ENCODE results near the gene CADM4. TPM values are rescaled to one million over a fixed set of nuclear protein-coding genes. Genes with fewer than 3 reads are reported as not detected.

Gene CADM4
- total RNA-seq, 1 experiment from 2014 or later = 17.5 TPM

DNA sequence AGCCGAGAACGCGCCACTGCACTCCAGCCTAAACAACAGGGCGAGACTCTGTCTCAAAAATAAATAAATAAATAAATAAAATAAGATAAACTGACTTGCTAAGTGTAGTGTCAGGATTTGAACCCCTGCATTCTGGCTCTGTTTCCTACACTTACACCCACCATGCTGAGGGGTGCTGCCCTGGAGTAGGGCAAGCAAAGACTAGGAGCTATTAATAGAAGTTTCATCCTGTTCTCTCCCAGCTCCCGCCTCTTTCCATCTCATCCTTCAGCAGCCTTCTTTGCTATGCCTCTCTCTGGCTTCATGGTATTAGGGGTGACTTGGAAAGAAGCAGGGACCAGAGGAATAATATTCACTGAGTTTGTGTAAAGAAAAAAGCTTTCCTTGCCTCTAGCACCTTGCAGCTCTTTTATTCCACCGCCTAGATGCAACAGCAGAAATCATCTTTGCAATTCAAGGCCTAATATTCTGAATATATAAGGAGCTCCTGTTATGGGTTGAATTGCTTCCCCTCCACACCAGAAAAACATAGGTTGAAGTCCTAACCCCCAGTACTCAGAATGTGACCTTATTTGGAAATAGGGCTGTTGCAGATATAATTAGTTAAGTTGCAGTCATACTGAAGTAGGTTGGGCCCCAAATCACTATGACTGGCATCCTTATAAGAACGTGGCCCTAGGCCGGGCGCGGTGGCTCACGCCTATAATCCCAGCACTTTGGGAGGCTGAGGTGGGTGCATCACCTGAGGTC lies 39.0 kb upstream of the CADM4 start:
- intact Hi-C loops (cut with micrococcal nuclease; ENCODE audit: unreplicated experiment) = no loop called here
- Mint-ChIP-seq H3K9me3 (ENCODE audit: low read depth, unreplicated experiment) (no peaks in the 10 kb centered on the region), H3K27ac (ENCODE audit: unreplicated experiment) (no peak overlapping the region)

DNA sequence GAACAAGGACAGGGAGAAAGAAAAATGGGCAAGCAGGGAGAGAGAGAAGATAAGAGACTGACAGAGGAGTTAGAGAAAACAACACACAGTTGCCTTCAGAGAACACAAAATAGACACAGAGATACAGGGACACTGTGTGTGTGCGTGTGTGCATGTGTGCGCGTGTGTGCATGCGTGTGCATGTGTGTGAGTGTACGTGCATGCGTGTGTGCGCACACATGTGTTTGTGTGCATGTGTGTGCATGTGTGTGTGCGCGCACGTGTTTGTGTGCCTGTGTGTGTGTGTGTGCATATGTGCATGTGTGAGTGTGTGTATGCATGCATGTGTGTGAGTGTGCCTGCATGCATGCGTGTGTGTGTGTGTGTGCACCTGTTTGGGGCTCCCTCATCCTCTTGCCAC lies 36.3 kb upstream of the CADM4 start:
- Mint-ChIP-seq H3K4me3 (ENCODE audit: low read depth, unreplicated experiment) (peak overlapping the region; percentile 55), H3K4me1 (ENCODE audit: low read depth, unreplicated experiment) (peaks cover 25% of the 10 kb centered on the region), H3K9me3 (ENCODE audit: low read depth, unreplicated experiment) (no peaks in the 10 kb centered on the region), H3K27ac (ENCODE audit: unreplicated experiment) (peak overlapping the region; percentile 98), H3K27me3 (ENCODE audit: unreplicated experiment) (no peaks in the 10 kb centered on the region), H3K36me3 (ENCODE audit: insufficient read depth, unreplicated experiment) (peaks cover 6% of the 10 kb centered on the region)
- CTCF ChIA-PET = interaction anchor here (0.7 kb wide), 1 partner anchor 343 kb away, joined by 8 read pairs; no protein-coding TSS in a partner anchor
- intact Hi-C loops (cut with micrococcal nuclease; ENCODE audit: unreplicated experiment) = no loop called here
- no TSS peak for BruUV-seq (replicated peaks)
- DNase-seq = no peak
- TF ChIP-seq, protein P1, sequence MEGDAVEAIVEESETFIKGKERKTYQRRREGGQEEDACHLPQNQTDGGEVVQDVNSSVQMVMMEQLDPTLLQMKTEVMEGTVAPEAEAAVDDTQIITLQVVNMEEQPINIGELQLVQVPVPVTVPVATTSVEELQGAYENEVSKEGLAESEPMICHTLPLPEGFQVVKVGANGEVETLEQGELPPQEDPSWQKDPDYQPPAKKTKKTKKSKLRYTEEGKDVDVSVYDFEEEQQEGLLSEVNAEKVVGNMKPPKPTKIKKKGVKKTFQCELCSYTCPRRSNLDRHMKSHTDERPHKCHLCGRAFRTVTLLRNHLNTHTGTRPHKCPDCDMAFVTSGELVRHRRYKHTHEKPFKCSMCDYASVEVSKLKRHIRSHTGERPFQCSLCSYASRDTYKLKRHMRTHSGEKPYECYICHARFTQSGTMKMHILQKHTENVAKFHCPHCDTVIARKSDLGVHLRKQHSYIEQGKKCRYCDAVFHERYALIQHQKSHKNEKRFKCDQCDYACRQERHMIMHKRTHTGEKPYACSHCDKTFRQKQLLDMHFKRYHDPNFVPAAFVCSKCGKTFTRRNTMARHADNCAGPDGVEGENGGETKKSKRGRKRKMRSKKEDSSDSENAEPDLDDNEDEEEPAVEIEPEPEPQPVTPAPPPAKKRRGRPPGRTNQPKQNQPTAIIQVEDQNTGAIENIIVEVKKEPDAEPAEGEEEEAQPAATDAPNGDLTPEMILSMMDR (IDR thresholded peaks at IDR 0.05; ENCODE audit: unreplicated experiment) = no peak

More for the DNA sequence above, 39.0 kb upstream of the CADM4 start:
- BruUV-seq (replicated peaks) = no TSS peak
- no peaks in the 10 kb centered on the region for H3K27me3 Mint-ChIP-seq (ENCODE audit: unreplicated experiment)
- CTCF ChIA-PET = interaction anchor here (0.7 to 1.6 kb wide), 3 partner anchors 9 to 47 kb away, joined by 3 to 13 read pairs (median 5); partner anchors contain the start of gene PLAUR
- H3K36me3 Mint-ChIP-seq (ENCODE audit: insufficient read depth, unreplicated experiment) = peaks cover 6% of the 10 kb centered on the region
- TF ChIP-seq, protein P1 (IDR thresholded peaks at IDR 0.05; ENCODE audit: unreplicated experiment) = no peak
- no peak overlapping the region for H3K4me3 Mint-ChIP-seq (ENCODE audit: low read depth, unreplicated experiment)
- peaks cover 15% of the 10 kb centered on the region for H3K4me1 Mint-ChIP-seq (ENCODE audit: low read depth, unreplicated experiment)
- no peak for DNase-seq

DNA sequence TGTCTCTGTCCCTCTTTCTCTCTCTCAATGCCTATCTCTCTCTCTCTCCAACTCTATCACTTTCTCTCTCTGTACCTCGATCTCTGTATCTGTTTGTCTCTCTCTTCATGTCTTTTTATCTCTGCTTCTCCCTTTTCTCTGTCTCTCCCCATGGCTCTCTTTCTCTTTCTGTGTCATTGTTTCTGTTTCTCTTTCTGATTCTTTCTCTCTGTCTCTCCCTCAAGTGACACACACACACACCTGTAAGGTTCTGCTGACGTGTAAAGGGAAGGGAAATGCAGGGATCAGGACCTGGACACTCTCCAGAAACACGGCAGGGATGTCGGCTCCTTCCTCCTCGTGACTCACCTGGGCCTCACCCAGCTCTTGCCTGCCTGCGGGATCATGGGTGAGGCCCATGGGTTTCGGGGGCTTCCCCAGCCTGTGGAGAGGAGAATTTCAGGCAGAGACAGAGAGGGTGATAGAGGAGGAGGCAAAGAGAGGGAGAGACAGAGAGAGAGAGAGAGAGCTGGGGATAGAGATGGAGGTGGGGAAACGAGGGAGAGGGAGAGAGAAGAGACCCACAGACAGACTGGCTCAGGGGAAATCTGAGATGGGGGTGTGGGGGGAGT lies 35.7 kb upstream of the CADM4 start:
- intact Hi-C loops (cut with micrococcal nuclease; ENCODE audit: unreplicated experiment) = no loop called here
- no peaks in the 10 kb centered on the region for H3K9me3 Mint-ChIP-seq (ENCODE audit: low read depth, unreplicated experiment)
- TF ChIP-seq, protein P1 (IDR thresholded peaks at IDR 0.05; ENCODE audit: unreplicated experiment) = no peak
- no peaks in the 10 kb centered on the region for H3K27me3 Mint-ChIP-seq (ENCODE audit: unreplicated experiment)
- H3K4me1 Mint-ChIP-seq (ENCODE audit: low read depth, unreplicated experiment) = peaks cover 25% of the 10 kb centered on the region
- H3K36me3 Mint-ChIP-seq (ENCODE audit: insufficient read depth, unreplicated experiment) = peaks cover 8% of the 10 kb centered on the region
- BruUV-seq (replicated peaks) = no TSS peak
- DNase-seq = peak; percentile 96
- CTCF ChIA-PET = interaction anchor here (0.6 to 2.1 kb wide), 4 partner anchors 9 to 79 kb away, joined by 3 to 8 read pairs (median 5); partner anchors contain the start of gene IRGQ
- H3K4me3 Mint-ChIP-seq (ENCODE audit: low read depth, unreplicated experiment) = peak overlapping the region; percentile 55
- H3K27ac Mint-ChIP-seq (ENCODE audit: unreplicated experiment) = peak overlapping the region; percentile 98

DNA sequence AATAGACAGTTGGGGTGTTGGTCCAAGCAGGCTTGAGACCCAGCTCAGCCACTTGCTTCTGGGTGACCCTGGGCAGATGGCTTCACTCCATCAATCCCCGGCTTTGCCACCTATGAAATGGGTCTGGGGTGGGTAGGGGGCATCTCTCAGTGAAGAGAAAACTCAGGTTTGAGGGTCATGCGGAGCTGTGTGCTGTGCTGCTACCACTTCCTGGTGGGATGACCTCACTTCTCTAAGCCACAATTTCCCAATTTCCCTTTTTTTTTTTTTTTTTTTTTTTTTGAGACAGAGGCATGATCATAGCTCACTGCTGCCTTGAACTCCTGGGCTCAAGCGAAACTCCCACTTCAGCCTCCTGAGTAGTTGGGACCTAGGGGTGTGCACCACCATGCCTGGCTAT lies 34.9 kb upstream of the CADM4 start:
- intact Hi-C loops (cut with micrococcal nuclease; ENCODE audit: unreplicated experiment) = no loop called here
- Mint-ChIP-seq H3K4me1 (ENCODE audit: low read depth, unreplicated experiment) (peaks cover 25% of the 10 kb centered on the region), H3K27ac (ENCODE audit: unreplicated experiment) (peak overlapping the region; percentile 98), H3K27me3 (ENCODE audit: unreplicated experiment) (no peaks in the 10 kb centered on the region), H3K4me3 (ENCODE audit: low read depth, unreplicated experiment) (no peak overlapping the region), H3K9me3 (ENCODE audit: low read depth, unreplicated experiment) (no peaks in the 10 kb centered on the region), H3K36me3 (ENCODE audit: insufficient read depth, unreplicated experiment) (peaks cover 16% of the 10 kb centered on the region)
- CTCF ChIA-PET = interaction anchor here (0.7 to 2.1 kb wide), 3 partner anchors 13 to 71 kb away, joined by 4 to 8 read pairs (median 7); no protein-coding TSS in a partner anchor
- DNase-seq = no peak
- TF ChIP-seq, protein P1 (IDR thresholded peaks at IDR 0.05; ENCODE audit: unreplicated experiment) = no peak
- no TSS peak for BruUV-seq (replicated peaks)

Data from Calu3 (cell line).